GM19240 (cell line): ENCODE measurements around the gene EN1.

Experiments
- DNase-seq: peaks from one replicate; pipeline ENCODE4 v3.0.0; 2011; ENCODE audit warnings: low spot score; ENCODE audit not compliant: insufficient read length

EN1 gene

DNA sequence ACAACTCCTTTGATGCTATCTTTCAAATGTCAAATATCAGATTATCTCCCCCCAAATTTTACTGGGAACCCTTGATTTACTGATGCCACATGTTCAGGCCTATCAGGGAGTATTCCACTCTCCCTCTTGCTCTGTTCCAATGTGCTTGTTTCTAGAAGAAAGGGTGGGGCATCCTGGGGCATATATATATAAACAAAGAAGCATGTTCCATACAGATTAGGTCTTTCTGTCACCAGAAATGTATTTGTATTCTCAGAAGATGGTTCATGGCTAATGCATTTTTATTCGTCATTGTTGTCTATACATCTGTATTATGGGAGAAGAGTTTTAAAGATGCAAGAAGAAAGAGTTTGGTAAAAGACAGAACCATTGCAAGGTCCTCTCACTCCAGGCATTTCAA, 24.9 kb downstream of the EN1 start:
- no peak for DNase-seq

DNA sequence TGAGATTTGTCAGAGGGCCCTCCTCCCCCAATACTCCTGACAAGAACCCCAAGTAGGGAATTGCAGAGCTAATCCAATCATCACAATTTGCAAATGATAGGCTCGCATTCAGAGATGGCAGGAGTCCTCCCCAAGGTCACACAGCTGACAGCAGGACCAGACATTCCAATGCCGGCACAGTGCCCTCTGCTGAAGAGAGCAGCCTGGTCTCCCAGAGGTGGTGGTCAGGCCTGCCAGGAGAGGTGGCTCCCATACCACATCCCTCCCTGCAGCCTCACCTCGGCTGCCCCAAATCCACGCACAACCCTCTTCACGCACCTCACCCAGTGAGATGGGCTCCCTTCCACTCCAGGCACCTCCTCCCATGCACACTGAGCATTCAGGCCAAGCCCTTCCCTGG, 25.4 kb downstream of the EN1 start:
- DNase-seq, result no peak

DNA sequence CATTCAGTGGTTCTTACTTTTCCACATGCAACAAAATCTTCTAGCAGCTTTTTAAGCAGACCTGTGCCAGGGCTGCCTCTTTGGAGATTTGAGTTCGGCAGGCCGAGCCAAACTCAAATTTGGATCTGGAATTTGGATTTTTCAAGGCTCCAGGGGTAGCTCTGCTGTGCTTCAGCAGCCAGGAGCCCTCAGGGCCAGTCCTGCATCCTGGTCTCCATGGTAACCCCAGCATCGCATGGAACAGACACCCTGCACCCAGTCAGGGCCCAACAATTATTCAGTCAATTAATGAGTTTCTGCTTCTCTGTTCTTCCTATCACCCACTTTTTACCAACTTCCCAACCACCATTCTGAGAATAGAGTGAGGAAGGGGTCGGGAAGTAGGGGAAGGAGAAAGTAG, 30.0 kb downstream of the EN1 start:
- DNase-seq, result no peak

DNA sequence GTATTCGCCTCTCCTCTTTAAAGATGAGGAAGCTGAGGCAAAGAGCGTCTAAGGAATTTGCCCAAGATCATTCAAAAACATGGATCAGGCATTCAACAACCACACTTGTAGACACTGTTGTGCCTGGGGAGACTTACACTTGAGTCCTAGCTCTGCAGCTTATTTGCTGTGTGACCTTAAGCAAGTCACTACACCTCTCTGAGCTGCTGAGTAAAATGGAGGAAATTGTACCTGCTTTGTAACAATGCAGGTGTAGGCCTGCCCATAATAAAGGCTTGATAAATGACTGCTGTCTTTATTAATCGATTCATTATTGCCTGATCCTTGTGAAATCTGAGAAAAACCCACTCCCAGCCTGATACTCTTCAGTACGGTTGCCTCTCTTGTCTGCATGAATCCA, 30.8 kb downstream of the EN1 start:
- no peak for DNase-seq

DNA sequence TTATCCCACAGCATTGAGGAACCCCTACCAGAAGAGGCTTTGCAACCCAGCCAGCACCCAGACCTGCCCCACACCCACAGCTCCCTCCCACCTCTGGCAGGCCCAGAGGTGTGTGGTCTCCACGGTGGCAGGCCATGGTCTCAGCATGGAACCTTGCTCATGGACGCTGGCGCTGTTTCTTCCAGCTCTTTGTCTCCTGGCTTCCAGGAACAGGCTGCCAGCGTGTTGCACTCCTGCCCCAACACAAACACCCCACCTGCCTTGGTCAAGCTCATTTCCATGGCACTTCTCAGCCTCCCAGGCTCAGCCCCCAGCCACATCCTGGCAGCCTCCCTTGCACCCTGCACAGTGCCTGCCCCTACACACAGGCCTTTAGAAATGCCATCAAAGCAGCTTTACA, 31.7 kb downstream of the EN1 start:
- DNase-seq, result no peak

DNA sequence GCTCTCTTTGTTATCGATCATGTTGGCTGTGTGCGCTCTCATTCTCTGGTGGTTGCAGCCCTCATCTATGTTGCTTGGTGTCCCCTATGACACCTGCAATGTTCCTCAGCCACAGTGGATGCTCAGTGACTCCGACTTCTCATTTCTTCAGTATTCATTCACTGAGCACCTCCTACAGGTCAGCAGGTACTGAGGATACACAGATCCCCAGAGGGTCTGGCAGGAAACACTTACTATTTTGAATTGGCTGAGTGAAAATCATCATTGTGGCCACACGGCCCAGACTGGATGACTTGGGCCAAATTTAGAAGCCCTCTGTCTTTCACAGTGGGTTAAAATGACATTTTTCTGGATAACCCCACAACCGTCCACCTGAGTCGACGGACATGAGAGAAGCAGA, 32.1 kb downstream of the EN1 start:
- no peak for DNase-seq

DNA sequence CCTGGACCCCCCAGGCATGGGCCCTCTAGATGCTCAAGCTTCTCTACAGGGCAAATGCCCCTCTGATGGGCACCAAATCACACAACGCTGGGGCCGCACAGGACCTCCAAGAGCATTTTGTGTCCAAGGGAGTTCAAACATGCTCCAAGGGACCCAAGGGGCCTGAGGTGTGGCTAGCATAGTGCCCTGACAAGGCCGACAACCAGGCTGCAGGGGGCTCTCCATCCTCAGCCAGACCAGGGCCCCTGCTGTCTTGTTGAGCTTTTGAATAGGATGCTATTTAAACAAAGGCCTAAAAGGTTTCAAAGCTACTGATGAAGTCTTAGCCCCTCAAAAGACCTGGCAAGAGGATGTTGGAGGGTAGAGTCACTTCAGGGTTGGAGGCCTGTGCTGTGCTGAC, 33.1 kb downstream of the EN1 start:
- DNase-seq, result no peak

DNA sequence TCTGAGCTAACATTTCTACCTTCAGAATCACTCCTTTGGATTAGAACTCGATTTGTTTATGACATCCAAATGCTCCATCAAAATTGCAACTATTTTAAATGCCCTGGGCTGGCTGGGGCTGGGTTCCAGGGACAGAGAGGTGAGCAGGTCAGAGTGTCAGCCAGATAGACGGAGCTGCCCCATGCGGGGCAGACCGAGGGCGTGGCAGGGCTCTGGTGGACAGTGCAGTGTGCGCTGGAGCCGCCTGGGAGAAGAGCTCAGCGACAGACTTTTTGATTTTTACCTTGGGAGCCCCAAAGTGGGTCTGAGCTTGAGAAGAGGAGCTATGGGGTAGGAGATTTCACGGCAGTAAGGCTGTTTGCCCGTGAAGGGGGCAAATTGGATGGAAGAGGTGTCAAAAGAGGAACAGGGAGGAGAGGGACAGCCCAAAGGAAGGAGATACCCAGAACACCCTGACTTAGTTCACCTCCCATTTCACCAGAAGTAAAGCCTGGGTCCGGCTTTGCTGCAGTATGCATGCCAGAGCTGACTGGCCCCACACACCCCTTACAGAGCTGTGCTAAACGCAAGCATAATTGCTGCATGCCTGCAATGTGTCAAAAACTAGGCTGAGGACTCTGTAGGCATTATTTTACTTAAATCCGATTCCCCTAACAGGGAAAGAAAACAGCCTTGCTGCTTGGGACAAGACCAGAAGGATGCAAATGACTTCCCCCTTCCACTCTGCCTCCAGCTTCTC, 33.7 kb downstream of the EN1 start:
- no peak for DNase-seq

DNA sequence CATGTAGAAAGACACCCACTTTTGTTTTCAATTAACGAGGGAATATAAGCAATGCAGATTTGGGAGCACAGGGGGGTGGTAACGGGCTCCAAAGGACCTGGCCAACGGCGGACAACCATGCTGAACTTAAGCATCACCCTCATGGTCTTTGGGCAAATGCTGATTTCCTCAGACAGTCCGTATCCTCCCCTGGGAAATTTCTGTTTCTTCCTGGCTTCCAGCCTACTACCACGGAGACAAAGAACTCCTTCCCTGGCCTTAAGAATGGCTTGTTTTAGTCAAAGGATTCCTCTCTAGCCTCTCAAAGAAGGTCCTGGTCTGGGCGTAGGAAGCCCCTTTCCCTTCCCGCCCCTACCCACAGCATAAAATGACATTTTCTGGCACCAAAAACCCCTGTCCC, 34.3 kb downstream of the EN1 start:
- DNase-seq, result no peak

DNA sequence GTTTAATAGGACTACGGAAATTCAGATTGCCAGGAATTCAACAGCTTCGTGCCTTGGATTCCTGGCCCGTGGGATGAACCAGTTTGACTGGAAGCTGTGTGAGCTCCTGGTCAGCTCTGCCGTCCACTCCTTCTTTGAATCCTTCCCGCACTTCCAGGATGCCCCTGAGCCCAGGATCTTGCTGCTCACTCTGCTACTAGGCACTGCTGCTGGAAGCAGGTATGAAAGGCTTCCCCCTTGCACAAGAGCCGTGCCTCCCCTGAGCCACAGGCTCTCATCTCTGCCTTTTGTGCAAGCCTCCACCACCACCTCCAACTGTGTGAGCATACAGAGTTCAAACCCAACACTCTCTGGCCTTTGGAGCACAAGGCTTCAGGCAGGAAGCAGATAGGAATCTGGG, 34.9 kb downstream of the EN1 start:
- no peak for DNase-seq

DNA sequence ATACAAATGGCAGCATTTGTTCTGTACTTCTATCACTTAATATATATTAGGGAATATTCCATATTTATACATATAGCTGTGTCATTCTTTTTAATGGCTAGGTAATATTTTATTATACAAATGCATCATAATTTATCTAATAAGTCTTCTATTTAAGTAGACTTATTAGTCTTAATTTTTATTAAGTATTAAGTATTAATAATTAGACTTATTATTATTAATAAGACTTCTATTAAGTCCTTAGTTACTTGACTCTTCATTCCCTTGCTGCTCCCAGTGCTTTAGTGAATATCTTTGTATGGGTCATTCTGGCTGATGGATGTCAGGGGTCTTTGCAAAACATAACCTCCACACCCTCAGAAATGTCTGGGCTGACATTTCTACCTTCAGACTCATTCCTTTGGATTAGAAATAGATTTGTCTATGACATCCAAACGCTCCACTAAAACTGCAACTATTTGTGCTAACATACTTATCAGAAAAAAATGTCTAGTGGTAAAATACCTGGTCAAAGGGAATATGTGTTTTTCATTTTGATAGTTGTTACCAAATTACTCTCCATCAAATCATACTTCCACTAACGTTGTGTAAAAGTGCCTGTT, 35.8 kb downstream of the EN1 start:
- no peak for DNase-seq

DNA sequence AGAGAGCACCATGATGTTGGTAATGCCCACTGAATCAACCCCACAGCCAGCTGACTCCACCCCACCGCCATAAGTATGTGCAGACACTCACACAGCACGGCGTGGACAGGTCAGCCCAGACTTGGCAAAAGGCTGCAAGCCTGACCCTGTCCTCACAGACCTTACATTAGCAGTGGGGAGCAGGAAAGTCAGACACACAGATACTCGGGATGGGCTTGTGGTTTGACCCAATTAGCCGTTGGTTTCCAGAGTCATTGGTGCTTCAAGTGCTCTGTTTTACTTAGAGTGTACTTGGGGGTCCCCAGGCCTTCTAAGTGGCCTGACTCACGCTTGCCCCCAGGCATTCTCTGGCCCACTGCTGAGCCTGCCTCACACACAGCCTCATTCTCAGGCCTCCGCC, 36.7 kb downstream of the EN1 start:
- DNase-seq, result no peak

DNA sequence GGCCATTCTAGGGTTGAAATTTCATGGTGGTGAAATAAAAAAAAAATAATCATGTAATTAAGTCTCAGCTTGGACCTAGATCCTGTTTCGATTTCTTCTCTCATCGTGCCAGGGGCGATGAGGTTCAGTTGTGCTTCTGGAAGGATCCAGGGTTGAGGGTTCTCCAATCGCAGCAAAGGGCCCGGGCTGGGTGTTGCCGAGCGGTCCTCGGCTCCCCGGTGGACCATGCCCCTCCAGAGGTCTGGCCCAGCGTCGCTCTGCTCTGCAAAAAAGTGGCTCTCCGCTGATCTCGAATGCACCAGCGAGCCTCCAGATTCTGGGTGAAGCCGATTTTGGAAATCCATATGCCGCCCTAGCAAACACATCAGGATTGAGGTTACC, 39.0 kb downstream of the EN1 start:
- no peak for DNase-seq

DNA sequence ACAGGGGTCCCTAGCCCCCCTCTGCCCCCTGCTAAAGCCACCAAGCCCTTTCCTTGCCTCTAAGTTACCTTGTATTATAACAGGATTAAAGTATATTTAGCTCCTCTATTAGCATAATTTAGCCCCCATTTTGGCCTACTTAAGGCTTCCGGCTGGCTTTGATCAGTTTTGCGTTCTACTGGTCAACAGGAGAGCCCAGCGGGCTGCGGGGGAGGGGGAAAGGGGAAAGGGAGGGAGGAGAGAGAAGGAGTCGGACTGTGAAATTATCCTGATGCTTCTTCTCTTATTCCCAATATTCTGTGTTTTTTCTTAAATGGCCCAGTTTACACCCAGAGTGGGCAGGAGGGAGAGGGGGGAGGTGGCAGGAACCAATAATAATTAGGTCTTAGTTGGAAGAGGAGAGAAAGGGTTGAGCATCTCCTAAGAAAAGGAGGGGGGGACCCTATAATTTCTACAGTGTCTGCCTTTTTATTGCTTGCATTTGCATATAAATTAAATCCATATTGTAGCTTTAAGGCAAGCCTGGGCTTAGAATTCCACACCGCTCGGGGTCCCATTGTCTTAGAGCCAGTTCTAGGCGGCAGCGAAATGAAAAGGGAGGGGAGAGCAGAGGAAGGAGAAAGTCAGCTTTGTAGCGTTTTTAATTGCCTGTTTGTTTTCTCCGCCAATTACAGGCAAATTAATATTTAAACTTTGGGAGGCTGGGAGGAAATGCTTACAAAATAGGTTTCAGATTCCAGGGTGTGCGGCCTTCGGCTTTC, 39.6 kb downstream of the EN1 start:
- DNase-seq, result no peak

DNA sequence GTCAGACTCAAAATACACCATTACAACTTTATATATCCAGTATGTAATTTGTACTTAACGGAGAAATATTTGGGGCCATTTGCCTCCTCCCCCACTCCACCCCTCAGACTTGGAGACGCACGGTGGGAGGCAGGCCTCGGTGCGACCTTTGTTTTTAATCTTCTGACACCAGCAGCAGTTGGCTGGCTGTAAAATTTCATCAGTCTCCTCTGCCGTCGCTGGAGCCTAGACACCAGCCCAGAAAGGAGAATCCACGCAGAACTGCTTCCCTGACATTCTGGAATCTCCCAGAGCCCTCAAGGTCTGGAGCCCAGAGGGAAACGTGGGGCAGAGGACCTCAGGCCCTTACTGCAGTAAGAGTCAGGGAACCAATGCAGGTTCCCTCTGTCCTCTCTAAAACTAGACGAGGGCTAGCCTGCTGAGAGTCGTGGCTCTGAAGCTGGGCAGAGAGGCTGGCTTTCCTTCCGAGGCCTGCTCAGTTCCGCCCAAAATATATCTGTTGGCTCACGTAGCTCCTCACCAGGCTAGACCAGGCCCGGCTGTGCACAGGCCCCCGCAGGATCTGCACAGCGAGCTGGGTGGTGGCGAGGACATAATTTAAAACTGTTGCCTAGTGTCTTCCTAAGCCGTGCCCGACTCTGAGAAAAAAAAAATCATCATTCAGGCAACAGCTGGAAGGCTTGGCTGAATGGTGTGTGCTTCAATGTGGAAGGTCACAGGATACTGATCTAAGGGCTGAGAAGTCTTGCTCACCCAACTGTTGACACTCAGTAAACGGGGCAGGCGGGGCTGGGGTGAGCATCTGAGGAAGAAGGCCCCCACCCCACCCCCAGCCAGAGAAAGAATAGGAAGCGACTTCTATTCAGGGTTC, 40.4 kb downstream of the EN1 start:
- no peak for DNase-seq

DNA sequence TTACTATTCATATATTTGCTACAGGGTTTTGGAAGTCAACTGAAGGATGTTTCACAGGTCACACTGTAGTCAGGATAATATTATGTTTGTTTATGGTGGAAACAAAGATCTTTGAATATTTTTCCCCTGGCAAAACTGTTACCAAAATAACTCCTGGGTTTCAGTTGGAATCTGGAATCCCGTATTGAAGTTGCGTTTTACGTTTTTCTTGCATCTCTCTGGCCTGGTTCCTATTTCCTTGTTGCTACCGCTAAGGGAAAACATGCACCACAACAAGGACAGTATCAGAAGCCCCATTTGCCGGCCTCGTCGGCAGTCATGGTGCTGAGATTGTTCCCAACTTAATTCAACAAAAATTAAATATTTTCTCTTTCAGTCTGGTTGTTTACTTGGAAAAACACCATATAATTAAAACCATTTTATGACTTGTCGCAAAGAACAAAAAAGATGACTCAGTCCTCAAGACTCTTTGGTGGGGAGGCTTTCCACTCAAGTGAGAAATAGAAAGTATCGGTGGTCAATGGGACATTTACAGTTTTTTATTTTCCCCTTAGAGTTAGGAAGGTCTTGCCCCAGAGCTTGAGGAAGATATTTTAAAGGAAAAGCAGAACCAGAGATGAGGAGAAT, 42.3 kb downstream of the EN1 start:
- DNase-seq, result no peak

DNA sequence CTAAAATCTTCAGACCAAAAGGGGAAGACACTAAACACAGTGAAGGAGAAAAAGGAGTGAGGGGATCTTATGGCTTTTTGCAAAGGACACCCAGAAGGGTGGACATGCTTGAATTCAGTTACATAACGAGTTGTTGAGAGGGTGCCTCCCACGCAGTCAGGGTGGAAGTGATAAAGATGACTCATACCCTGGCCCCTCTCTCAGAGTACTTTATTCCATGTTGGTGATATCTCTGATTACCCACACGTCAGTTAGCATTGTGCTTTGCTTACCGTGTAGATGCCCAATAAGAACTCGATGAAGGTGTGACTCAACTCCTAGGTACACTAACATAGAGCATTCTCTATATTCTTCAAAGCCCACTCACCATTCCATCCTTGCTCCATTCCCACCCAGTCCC, 44.4 kb downstream of the EN1 start:
- DNase-seq, result no peak

DNA sequence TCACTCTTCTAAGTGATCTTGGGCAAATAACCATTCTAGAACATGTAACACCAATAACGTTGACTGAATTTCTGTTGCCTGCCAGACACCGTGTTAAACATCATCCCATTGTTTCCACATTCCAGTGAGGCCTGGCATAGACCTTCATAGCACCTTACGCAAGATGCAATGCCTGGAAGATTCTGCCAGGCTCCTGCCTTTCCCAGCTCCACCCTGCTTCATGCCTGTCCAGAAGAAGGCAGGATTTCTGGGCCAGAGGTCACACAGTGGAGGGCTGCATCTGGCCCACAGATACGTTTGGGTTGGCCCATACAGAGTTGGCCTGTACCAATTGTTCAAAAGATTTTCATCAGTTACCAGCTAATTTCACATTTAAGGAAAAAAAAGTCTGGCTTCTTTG, 46.3 kb downstream of the EN1 start:
- no peak for DNase-seq

DNA sequence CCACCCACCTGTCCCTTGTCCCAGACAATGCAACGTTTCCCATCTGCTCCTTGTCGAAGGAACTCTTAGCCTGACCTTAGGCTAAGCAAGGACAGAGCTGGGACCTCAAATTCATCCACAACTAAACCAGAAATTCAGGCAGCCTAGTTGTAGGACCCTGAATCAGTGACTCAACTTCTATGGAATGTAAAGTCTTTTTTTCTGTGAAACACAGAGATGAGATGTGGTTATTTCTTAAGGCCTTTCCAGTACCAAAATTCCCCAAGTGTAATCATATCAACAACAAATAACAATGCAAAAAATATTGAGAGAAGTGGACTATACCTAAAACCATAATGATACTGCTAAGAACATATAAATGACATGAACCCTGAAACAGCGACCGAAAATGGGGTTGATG, 46.7 kb downstream of the EN1 start:
- no peak for DNase-seq

DNA sequence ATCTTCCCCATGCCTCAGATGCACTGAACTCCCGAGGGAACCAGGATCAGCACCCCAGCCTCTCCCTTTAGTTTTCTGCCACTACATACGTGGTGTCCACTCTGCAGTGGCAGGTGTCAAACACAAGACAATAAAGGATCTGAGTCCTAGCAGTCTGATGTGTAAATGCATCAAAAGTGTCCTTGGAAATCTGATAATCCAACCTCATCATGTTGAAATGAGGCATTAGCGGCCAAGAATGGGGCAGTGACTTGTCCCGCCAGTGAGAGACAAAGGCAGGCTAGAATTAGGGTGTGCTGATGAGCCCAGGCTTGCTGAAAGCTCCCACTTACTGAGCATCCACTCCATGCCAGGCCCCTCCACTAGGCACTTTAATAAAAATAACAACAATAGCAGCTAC, 52.9 kb downstream of the EN1 start:
- DNase-seq, result no peak
